Activated CD4-positive, CD25-positive, alpha-beta regulatory T cell (primary cell): Measurements from ENCODE around the gene IFNL2.
"Not testable (repeated sequence)": the region's sequence is repeated elsewhere in the genome, so short reads cannot be mapped to it uniquely, and the experiment has no call there.

Source experiments
- DNase-seq, 4 experiments: peaks; one replicate each; lab custom pipeline; 2025; lab: John Stamatoyannopoulos, UW

The IFNL2 gene

DNA sequence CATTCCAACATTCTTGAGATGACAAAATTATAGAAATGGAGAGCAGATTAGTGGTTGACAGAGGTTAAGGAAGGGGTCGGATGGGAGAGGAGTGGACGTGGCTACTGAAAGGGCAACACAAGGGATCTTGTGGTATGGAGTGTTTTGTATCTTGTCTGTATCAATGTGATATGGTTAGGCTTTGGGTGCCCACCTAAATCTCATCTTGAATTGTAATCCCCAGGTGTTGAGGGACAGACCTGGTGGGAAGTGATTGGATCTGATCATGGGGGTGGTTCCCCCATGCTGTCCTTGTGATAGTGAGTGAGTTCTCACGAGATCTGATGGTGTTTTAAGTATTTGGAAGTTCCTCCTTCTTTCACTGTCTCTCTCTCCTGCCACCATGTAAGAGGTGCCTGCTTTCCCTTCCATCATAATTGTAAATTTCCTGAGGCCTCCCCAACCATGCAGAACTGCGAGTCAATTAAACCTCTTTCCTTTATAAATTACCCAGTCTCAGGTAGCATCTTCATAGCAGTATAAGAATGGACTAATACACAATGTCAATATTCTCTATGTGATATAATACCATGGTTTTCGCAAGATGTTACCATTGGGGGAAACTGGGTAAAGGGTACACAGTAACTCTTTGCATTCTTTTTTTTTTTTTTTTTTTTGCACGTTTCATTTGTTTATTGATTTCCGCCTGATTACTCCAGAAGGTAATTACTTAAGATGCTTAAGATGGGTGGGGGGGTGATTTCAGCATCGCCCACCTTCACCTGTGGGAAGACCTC is 14.6 kb upstream of the IFNL2 start:
- DNase-seq: no peak

DNA sequence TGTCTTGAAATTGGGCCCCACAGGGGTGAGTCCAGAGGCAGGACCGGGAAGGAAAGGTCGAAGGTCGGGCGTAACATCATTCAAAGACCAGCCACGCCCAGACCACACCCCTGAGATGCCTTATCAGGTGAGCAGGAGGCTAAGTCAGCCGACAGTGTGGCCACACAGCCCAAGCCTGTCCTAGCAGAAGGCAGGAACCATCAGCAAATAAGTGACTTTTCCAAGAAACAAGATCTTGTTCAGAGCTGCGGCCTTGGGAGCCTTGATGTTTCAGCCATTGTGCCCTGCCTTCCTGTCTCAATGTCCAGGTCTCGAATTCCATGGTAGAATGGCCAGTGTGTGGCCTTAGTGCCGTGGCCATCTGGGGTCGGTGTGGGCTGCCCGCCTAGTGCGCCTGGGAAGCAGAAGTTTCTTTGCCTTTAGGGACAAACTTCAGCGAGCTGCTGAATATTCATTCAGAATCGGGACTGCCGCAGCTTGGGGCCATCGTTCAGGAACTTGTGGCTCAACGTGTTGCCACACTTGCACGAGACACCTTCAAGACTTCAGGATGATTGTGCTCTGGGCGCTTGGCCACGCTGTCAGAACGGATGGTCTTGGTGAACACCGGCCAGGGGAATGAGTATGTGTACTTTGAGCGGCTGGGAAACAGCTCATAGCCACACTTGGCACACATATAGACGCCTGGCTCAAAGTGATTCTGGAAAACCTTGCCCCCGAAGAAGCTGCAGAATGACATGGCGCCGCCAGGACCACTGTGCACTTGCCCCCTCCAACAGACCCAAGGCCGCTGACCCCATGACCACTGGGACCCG is 13.5 kb upstream of the IFNL2 start:
- no peak for DNase-seq

DNA sequence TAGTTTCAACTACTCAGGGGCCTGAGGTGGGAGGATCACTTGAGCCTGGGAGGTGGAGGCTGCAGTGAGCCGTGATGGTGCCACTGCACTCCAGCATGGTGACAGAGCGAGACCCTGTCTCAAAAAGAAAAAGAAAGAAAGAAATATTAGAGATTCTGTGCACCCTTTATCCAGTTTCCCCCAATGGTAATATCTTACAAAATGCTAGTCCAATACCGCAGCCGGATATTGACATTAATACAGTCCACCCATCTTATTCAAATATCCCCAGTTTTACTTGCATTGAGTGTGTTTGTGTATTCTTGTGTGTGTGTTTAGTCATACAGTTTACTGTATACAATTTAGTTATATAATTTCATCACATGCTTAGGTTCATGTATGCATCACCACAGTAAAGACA is 11.0 kb upstream of the IFNL2 start:
- DNase-seq: no peak

DNA sequence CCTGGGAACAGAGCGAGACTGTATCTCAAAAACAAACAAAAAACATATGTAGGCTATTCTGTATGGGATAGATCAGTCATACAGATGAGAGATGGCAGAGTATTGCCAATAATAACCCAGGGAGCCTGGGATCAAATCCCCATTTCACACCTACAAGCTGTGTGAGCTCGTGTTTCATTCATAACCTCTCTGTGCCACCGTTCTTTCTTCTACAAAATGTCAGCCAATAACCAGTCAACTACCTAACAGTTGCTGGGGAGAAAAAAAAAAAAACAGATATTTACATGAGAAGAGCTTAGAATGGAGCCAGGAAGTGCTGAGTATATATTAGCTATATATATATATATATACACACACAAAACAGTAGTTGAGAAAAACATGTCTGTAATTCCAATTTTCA is 6.5 kb upstream of the IFNL2 start:
- no peak for DNase-seq

DNA sequence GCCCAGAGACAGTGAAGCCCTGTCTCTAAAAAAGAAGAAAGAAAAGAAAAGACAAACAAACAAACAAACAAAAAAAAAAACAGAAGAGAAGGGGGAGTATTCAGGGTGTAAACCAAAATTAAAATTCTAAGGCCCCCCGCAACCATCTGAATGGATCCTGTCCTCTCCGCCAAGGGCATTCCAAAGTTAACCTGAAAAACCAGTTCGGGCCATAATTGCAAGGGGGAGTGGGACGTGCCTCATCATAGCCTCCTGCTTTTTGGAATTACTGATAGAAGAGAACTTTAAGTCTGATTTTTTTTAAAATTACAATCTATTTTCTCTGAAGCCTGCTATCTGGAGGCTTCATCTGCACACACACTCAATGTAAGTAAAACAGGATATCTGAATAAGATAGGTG is 5.7 kb upstream of the IFNL2 start:
- DNase-seq: no peak

DNA sequence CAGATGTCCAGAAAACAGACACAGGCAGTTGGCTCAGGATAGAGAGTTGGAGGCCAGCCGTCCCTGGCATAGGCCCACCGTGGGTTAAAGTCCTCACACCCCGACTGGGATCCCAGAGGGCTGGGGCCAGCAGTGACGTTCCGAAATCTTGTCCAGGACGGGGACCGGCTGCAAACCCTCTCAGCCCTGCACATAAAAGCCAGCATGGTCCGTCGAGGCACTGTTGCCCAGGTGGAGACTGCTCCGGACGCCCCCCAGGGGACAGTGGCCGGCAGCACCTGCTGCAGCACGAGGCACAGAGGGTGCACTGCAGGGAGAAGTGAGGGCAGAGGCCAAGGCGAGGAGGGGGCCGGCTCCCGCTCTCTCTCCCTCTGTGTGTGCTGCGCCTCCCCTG is 4.3 kb upstream of the IFNL2 start:
- no peak for DNase-seq

DNA sequence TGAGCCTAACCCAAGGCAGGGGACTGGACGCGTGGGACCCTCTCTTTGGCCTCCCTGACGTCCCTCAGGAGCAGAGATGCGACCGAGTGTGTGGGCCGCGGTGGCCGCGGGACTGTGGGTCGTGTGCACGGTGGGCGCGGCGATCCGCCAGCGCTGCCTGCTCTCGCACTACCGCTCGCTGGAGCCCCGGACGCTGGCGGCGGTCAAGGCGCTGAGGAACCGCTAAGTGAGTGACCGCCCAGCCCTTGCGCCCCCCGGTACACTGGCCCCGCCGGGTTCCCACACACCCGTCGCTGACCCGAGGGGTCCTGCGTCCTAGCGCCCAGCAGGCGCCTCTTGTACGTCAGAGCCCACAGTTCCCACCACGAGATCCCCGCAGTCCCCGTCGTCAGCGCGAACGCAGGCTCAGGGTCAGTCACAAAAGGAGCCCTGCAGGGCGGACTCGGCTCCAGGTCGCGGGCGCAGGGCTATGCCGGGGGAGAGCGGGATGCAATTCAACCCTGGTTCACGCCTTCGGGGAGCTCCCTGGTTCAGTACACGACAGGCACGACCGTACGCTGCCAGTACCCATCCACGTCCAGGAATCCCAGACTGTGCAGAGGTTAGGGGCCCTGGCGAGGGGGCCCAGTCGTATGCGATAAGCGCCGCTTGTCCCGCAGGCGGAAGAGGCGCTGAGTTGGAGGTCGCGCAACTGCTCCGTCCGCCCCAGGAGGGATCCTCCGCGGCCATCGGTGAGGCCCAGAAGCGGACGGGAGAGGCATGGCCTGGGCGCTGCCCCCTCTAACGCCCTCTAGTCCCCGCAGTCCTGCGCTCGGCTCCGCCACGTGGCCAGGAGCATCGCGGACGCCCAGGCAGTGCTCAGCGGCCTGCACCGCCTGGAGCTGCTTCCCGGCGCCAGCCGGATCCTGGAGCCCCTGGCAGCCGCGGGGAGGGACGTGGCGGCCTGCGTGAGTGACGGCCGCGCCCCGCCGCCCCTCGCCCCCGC is 3.6 kb upstream of the IFNL2 start:
- no peak for DNase-seq

DNA sequence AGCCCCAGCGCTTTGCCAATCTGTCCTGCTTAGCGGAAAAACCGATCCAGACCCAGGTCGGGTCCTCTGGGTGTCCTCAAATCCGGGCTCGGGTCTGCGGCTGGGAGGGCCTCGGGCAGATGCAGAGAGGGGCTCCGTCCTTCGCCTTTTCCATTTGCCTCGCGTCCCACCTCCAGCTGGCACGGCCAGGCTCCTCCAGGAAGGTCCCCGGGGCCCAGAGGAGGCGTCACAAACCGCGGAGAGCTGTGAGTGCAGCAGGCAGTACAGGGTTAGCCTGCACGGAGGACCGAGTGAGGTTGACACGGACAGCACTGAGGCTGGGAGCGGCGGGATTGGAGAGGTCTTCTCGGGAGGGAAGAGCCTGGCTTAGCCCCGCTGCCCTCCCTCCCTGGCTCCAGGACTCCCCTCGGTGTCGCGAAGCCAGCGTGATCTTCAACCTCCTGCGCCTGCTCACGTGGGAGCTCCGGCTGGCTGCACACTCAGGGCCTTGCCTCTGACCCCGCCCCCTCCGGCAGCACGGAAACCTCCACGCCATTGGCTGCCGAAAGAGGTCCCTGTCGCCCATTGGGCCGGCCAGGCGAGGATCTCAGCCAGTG is 2.8 kb upstream of the IFNL2 start:
- no peak for DNase-seq

DNA sequence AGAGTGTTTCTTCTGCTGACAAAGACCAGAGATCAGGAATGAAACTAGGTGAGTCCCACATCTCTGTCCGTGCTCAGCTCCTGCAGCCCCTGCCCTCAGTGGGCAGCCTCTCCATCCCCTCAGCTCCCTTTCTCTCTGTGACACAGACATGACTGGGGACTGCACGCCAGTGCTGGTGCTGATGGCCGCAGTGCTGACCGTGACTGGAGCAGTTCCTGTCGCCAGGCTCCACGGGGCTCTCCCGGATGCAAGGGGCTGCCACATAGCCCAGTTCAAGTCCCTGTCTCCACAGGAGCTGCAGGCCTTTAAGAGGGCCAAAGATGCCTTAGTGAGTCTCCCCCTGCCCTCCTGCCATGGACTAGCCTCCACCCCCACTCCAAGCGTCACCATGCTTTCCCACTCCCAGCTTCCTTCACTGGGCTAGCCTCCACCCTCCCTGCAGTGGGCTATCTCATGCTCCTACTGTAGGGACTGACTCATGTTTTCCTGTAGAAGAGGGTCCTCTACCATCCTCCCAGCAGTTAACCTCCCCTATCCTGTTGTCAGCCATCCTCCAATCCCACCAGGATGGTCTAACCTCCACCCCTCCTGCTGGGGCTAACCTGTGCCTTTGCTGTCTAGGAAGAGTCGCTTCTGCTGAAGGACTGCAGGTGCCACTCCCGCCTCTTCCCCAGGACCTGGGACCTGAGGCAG is 481 bp downstream of the IFNL2 start:
- DNase-seq: not testable (repeated sequence)

DNA sequence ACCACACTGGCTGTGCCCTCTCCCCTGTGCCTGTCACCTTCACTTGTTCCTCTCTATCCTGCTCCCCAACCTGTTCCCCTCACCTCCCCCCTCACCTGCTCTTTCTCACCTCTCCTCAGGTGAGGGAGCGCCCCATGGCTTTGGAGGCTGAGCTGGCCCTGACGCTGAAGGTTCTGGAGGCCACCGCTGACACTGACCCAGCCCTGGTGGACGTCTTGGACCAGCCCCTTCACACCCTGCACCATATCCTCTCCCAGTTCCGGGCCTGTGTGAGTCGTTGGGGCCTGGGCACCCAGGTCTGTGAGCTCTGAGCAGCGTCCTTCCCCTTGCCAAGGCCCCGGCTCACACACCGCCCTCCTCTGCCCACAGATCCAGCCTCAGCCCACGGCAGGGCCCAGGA is 1.2 kb downstream of the IFNL2 start:
- DNase-seq: not testable (repeated sequence)

DNA sequence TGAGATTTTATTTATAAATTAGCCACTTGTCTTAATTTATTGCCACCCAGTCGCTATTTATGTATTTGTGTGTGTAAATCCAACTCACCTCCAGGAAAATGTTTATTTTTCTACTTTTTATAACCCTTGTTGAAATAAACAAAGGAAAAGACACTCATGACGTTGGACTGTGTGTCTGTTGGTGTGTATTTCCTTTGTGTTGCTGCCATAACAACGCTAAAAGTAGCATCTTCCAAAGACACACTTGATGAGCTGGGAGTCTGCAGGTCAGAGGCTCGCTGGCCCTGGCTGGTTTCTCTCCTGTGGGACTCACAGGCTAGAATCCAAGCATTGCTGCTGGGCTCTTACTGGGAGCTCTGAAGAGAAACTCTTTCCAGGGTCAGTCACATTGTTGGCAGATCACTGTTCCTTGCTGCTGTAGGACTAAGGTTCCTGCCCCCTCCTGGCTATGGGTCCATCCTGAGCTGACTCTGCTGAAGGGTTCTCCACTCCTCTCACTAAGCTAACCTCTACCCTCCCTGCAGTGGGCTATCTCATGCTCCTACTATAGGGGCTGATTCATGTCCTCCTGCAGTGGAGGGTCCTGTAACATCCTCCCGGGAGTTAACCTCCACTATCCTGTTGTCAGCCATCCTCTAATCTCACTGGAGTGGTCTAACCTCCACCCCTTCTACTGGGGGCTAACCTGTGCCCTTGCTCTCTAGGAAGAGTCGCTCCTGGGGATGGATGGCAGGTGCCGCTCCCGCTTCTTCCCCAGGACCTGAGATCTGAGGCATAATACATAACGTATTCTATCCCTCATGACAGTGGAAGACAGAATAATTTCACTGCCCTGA is 2.1 kb downstream of the IFNL2 start:
- no peak for DNase-seq

DNA sequence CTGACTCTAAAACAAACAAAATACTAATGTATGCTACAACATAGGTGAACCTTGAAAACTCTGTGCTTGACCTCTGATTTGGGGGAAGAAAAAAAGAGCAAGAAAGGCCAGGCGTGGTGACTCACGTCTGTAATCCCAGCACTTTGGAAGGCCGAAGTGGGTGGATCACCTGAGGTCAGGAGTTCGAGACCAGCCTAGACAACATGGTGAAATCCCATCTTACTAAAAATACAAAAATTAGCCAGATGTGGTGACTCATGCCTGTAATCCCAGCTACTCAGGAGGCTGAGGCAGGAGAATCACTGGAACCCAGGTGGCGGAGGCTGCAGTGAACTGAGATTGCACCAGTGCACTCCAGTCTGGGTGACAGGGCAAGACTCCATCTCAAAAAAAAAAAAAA is 5.7 kb downstream of the IFNL2 start:
- not testable (repeated sequence) for DNase-seq

DNA sequence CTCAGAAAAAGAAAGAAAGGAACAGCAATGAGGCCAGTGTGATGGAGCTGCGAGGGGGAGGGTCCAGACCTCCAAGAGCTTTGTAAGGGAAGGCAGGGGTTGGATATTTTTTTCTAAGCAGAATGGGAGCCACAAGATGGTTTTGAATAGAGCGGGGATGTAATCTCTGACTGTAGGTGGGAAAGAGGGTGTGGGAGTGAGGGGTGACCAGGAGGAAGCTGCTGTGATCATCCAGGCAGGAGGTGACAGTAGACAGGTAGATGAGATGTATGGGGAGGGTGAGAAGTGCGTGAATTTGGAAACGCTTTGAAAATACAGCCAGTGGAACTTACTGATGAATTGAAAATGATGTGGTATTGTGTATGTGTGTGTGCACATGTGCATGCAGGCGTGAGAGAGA is 7.4 kb downstream of the IFNL2 start:
- no peak for DNase-seq

DNA sequence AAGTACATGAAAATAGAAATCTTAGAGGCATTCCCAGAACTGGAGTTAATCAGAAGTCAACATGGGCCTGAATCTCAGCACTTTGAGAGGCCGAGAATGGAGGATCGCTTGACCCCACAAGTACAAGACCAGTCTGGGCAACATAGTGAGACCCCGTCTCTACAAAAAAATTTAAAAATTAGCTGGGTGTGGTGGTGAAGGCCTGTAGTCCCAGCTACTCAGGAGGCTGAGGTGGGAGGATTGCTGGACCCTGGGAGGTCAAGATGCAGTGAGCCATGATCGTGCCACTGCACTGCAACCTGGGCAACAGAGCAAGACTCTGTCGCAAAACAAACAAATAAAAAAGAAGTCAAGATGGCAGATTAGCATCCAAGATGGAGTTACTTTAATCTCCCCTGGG is 8.5 kb downstream of the IFNL2 start:
- no peak for DNase-seq

DNA sequence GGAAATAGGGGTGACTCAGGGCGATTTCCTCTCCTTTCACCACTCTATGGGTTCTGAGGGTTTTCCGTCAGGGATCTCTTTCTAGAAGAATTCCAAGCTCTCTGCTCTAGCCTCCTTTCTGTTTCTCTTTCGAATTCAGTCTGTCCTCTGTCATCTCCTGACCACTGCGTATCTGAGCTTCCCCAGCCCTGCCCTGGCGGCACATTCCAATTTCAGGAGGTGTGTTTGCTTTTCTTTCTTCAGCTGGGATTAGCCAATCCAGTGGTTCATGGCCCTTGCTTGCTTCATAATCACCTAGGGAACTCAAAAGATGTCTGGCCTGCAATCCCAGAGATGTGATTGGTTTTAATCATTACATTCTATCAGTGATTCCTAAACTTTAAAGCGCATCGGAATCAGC is 9.4 kb downstream of the IFNL2 start:
- DNase-seq: no peak

DNA sequence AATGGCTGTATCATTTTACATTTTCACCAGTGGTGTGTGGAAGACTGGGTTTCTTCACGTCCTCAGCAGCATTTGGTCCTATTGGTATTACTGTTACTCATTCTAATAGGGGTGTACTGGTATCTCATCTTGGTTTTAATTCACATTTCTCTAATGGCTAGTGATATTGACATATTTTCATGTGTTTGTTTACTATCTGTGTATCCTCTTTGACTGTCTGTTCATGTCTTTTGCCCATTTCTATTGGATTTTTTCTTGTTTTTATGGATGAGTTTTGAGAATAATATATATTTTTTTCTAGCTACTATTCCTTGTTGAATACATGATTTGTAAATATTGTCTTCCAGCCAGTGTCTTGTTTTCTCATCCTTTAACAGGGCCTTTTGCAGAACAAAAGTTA is 13.8 kb downstream of the IFNL2 start:
- no peak for DNase-seq

DNA sequence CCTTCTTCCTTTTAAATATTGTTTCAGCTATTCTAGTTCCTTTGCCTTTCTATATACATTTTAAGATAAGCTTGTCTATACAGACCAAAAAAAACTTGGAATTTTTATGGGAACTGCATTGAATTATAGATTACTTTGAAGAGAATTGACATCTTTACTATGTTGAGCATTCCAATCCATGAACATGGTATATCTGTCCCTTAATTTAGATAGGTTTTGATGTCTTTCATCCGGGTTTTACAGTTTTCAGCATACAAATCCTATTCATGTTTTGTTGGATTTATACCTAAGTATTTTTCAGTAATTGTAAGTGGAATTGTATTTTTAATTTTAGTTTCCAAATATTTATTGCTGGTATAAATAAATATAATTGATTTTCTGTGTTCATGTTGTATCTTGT is 15.8 kb downstream of the IFNL2 start:
- DNase-seq: no peak

DNA sequence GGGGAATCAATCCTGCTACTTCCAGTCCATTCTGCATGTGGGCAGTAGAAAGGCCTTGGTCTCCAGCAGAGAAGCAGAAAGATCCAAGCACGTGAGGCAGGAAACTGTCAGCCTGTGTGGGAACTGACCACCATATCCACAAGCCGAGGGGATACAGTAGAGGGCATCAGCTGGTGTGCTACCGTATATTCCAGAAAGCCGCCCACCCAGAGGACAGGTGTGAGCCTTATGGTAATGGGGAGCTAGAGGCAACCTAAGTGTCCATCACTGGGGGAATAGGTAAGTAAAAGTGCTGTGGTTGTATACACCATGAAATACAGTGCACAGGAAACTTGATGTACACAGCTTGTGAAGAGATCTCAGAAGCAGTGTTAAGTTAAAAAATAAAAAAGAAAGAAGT is 25.2 kb downstream of the IFNL2 start:
- no peak for DNase-seq

DNA sequence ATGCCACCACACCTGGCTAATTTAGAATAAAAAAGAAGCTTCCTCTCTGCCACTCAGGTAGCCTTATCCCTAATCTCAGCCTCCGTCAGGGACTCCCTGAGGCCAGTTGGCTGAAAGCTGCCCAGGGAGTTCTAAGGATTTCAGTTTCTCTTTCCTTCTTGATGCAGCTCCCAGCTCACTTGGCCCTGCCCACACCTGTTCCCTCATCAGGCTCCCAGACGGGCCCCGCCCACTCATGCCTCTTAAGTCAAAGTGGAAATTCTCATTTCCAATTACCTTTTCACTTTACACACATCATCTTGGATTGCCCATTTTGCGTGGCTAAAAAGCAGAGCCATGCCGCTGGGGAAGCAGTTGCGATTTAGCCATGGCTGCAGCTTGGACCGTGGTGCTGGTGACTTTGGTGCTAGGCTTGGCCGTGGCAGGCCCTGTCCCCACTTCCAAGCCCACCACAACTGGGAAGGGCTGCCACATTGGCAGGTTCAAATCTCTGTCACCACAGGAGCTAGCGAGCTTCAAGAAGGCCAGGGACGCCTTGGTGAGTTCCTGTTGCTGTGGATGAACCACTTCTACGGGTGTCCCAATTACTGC is 28.0 kb downstream of the IFNL2 start, which contains the start of gene IFNL1:
Gene IFNL1 (plus strand): TSS at position 353 of the 591 bp plus-strand sequence. CDS start 15 bp downstream, at position 368.
- DNase-seq: no peak

DNA sequence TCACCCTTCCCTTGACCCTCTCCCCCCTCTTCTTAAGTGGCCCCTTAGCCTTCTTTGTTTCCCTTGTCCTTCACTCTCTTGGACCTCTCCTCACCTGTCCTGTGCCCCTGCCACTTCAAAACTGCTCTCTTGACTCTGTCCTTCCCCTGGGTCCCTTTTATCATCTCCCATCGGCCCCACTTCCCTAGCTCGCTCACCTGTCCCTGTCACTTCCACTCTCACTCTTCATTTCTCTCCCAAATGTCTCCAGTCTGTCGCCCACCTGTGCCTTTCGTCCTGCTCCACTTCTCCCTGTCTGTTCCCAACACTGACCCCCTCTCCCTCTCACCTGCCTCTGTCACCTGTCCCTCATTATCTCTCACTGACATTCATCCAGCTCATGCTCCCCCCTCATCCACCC is 28.7 kb downstream of the IFNL2 start:
- no peak for DNase-seq
